Muscle of back (tissue), 11 donors: ENCODE results near the gene OS9. TPM values are rescaled to one million over a fixed set of nuclear protein-coding genes. Genes with fewer than 3 reads are reported as not detected.
A peak's percentile ranks its signal among the peaks of the same experiment; 100 is the strongest.
"Not testable (repeated sequence)": the region's sequence is repeated elsewhere in the genome, so short reads cannot be mapped to it uniquely, and the experiment has no call there.

ENCODE experiments used
- DNase-seq, 3 donors: peaks; one replicate each; pipeline versions ENCODE4 v3.0.0 to v3.0.0-alpha.2; 2013
- polyA plus RNA-seq, 10 donors: library from polyadenylated mRNA; unstranded; fragments of 120-200 nt; gene quantifications; one replicate each; pipeline ENCODE4 v1.2.1, GENCODE V29; 2013; ENCODE audit not compliant: insufficient read length in 10 of 10

Gene OS9
- polyA plus RNA-seq, 10 donors: 112 to 161 (median 121) TPM

- not testable (repeated sequence) for DNase-seq
These were observed 28.1 kb downstream of the OS9 start for GRCh38 chr12:57721846-57722608.

GRCh38 chr12:57722716-57723629 lies 29.0 kb downstream of the OS9 start:
- peak in 1 of 3 donors; percentile 7 for DNase-seq

- peak in 1 of 3 donors; percentile 2 for DNase-seq
These were observed 29.7 kb downstream of the OS9 start for GRCh38 chr12:57723630-57723962.

- peak in 1 of 3 donors; percentile 7 for DNase-seq
These were observed 30.3 kb downstream of the OS9 start for GRCh38 chr12:57724003-57724935.

GRCh38 chr12:57724936-57725740 lies 31.2 kb downstream of the OS9 start:
- peak in 1 of 3 donors; percentile 4 for DNase-seq

GRCh38 chr12:57725851-57726150 lies 31.9 kb downstream of the OS9 start:
- DNase-seq: no peak

- peak in 2 of 3 donors; percentile 72 to 78 for DNase-seq
These were observed 32.4 kb downstream of the OS9 start for GRCh38 chr12:57726151-57726883.

- peak in 2 of 3 donors; percentile 62 to 84 for DNase-seq
These were observed 33.2 kb downstream of the OS9 start for GRCh38 chr12:57726884-57727757.

- DNase-seq: peak in 1 of 3 donors; percentile 52
These were observed 33.9 kb downstream of the OS9 start for GRCh38 chr12:57727758-57728395.

GRCh38 chr12:57729321-57729844 lies 35.5 kb downstream of the OS9 start:
- peak in 1 of 3 donors; percentile 2 for DNase-seq

GRCh38 chr12:57730336-57731067 lies 36.6 kb downstream of the OS9 start:
- DNase-seq: peak in 1 of 3 donors; percentile 1

GRCh38 chr12:57731411-57732080 lies 37.6 kb downstream of the OS9 start:
- DNase-seq: peak in 1 of 3 donors; percentile 0

- no peak for DNase-seq
These were observed 38.3 kb downstream of the OS9 start for GRCh38 chr12:57732270-57732669.

GRCh38 chr12:57732726-57733593 lies 39.0 kb downstream of the OS9 start:
- no peak for DNase-seq

- DNase-seq: no peak
These were observed 40.0 kb downstream of the OS9 start for GRCh38 chr12:57733928-57734327.

GRCh38 chr12:57734591-57734990 lies 40.7 kb downstream of the OS9 start:
- no peak for DNase-seq
